Measurements from ENCODE around the gene DNM1L. TPM values are rescaled to one million over a fixed set of nuclear protein-coding genes. Genes with fewer than 3 reads are reported as not detected.

Gene DNM1L
- total and polyA plus RNA-seq, 9 of the 15 experiments (the other 6 are each of a cell fraction or from before 2014, with no cell fraction given) = 24.1 to 82.8 (median 61.5) TPM

- H3K4me3 ChIP-seq = no peak overlapping the region
- WGBS (ENCODE audit: insufficient coverage, low coverage, missing lambda C conversion rate) = 0% methylated on average over 5 of the region's 5 CpGs
- no TSS peak for BruUV-seq (replicated peaks)
- no peaks in the 10 kb centered on the region for H4K20me1 ChIP-seq (replicated peaks; ENCODE audit: control insufficient read depth, insufficient read depth, low read length)
- H3K9ac ChIP-seq (ENCODE audit: insufficient read depth in 1 of 2, low read depth in 2 of 2, low read length in 2 of 2) = no peak overlapping the region
- H3K9me3 ChIP-seq (replicated peaks; ENCODE audit: control insufficient read depth, insufficient read depth, low read depth, low read length) = no peaks in the 10 kb centered on the region
- H3K27me3 ChIP-seq (ENCODE audit: control insufficient read depth in 2 of 2, insufficient read depth in 2 of 2, low read length in 2 of 2) = peaks cover 5 to 7% of the 10 kb centered on the region in 2 experiments; a peak in 2 of 5 replicates
- CTCF ChIA-PET (ENCODE audit: low intra/inter-chr PET ratio) = no interaction called here
- no peak for ATAC-seq
- no peaks in the 10 kb centered on the region for H3K36me3 ChIP-seq (ENCODE audit: control insufficient read depth, insufficient read depth, low read length)
- H3K9me1 ChIP-seq (ENCODE audit: control insufficient read depth, insufficient read depth, low read length) = no peaks in the 10 kb centered on the region
- intact Hi-C loops (cut with micrococcal nuclease) (no loop called here), in situ Hi-C loops (cut with MboI) (no loop called here)
- H3K4me2 ChIP-seq (ENCODE audit: insufficient read depth, low read length) = no peak overlapping the region
- no peaks in the 10 kb centered on the region for H3K79me2 ChIP-seq (ENCODE audit: control insufficient read depth, insufficient read depth, low read length)
- POLR2A ChIA-PET = no interaction called here
- no peak for DNase-seq (ENCODE audit: extremely low read depth in 1 of 4, low spot score in 3 of 4)
- H3K27ac ChIP-seq (ENCODE audit: extremely low read depth, low read depth, low read length) = no peak overlapping the region
- no peaks in the 10 kb centered on the region for H3K4me1 ChIP-seq (replicated peaks in 1 of 2; ENCODE audit: control insufficient read depth in 2 of 2, insufficient read depth in 2 of 2, low read length in 2 of 2)
- FAIRE-seq = no peak
- H2AFZ ChIP-seq (ENCODE audit: low read depth, low read length) = no peak overlapping the region
- TF ChIP-seq POLR2A (conservative IDR thresholded peaks at IDR 0.05) = no peak
- no peak for TF ChIP-seq IRF9 (tag; IDR thresholded peaks at IDR 0.05)
- TF ChIP-seq ZBTB8A (IDR thresholded peaks at IDR 0.05; ENCODE audit: partially characterized antibody) = no peak
- no peak for TF ChIP-seq ZFP36 (IDR thresholded peaks at IDR 0.05; ENCODE audit: low read depth, low read length, partially characterized antibody)
- TF ChIP-seq ZNF121 (CRISPR knock-in tag; conservative IDR thresholded peaks at IDR 0.05) = no peak
- TF ChIP-seq BACH1 (tag; IDR thresholded peaks at IDR 0.05) = no peak
- TF ChIP-seq BRCA1 (IDR thresholded peaks at IDR 0.05) = no peak
- TF ChIP-seq BRCA1 (CRISPR knock-in tag; IDR thresholded peaks at IDR 0.05) = no peak
- TF ChIP-seq CHD4 (IDR thresholded peaks at IDR 0.05; ENCODE audit: insufficient read depth, insufficient replicate concordance, low read depth, low read length, poor library complexity, severe bottlenecking) = no peak
- TF ChIP-seq ZNF143 (CRISPR knock-in tag; IDR thresholded peaks at IDR 0.05) = no peak
- TF ChIP-seq PYGO2 (tag; IDR thresholded peaks at IDR 0.05) = no peak
- TF ChIP-seq KAT2B (IDR thresholded peaks at IDR 0.05; ENCODE audit: low read depth, low read length) = no peak
- no peak for TF ChIP-seq TAF7 (tag; IDR thresholded peaks at IDR 0.05)
- TF ChIP-seq TFAP4 (CRISPR knock-in tag; IDR thresholded peaks at IDR 0.05; ENCODE audit: borderline replicate concordance) = no peak
- no peak for TF ChIP-seq KLF16 (IDR thresholded peaks at IDR 0.05)
- no peak for TF ChIP-seq THRB (CRISPR knock-in tag; conservative IDR thresholded peaks at IDR 0.05)
- no peak for TF ChIP-seq BDP1 (IDR thresholded peaks at IDR 0.05; ENCODE audit: insufficient read depth, insufficient read length)
- TF ChIP-seq GTF3C2 (IDR thresholded peaks at IDR 0.05; ENCODE audit: borderline replicate concordance, extremely low read depth, insufficient read length) = no peak
These were observed 98.1 kb downstream of the DNM1L start for GRCh38 chr12:32777159-32777558.
